HG03095 (cell line): ENCODE measurements around the gene UBTFL1.
"Not testable (repeated sequence)": the region's sequence is repeated elsewhere in the genome, so short reads cannot be mapped to it uniquely, and the experiment has no call there.

Experiments used
- ATAC-seq: cut with Tn5 transposase; IDR thresholded peaks from one replicate; pipeline ENCODE4 v1.9.1; 2021; ENCODE audit warnings: moderate library complexity; ENCODE audit not compliant: unreplicated experiment

UBTFL1 gene

GRCh38 chr11:90085650-90086049 lies at the start of gene UBTFL1:
Gene UBTFL1, plus strand, starts transcription at chr11:90085950. Its CDS starts 0 bp downstream, at chr11:90085950.
- ATAC-seq, result not testable (repeated sequence)

GRCh38 chr11:90051591-90052209 lies 34.0 kb upstream of the UBTFL1 start:
- ATAC-seq, result not testable (repeated sequence)

- ATAC-seq, result not testable (repeated sequence)
Measured at GRCh38 chr11:90052311-90052710, 33.4 kb upstream of the UBTFL1 start.

DNA sequence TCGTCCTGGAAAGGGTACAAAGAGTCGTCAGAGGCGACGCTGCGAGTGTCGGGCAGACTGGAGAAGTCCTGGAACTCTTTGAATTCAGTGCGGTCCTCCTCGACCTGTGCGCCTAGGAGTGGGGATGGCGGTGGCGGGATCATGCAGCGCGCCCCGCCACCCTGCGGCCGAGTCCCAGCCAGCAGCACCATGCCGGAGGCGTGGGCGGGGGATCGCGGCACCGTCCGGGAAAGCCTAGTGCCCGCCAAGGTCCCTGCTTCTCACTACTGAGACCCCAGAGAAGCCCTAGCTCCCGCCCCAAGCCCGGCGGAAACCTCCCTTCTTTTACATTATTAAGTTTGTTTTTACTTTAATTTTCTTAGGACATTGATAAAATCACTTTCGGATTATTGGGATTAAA lies 32.2 kb upstream of the UBTFL1 start:
- not testable (repeated sequence) for ATAC-seq

- ATAC-seq, result not testable (repeated sequence)
Measured at GRCh38 chr11:90088731-90089130, 3.0 kb downstream of the UBTFL1 start.

- ATAC-seq, result not testable (repeated sequence)
Measured at GRCh38 chr11:90095230-90095924, 9.6 kb downstream of the UBTFL1 start.

- ATAC-seq, result not testable (repeated sequence)
Measured at GRCh38 chr11:90098261-90098660, 12.5 kb downstream of the UBTFL1 start.

- ATAC-seq, result no peak
Measured at GRCh38 chr11:90100431-90100830, 14.7 kb downstream of the UBTFL1 start.

DNA sequence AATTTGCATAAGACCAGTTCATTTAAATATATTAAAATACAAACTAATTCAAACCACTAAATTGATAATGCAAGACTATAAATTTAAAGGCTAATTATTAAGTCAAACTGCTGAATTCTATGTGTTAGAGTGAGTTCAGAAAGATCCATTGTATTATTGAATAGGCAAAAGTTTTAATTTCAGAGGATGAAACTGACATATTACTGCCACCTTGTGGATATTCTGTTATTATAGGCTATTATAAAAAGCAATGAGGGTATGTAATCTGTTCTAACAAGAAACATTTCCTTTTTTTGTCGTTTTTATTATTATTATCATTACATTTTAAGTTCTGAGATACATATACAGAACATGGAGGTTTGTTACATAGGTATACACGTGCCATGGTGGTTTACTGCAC lies 27.8 kb downstream of the UBTFL1 start:
- no peak for ATAC-seq

DNA sequence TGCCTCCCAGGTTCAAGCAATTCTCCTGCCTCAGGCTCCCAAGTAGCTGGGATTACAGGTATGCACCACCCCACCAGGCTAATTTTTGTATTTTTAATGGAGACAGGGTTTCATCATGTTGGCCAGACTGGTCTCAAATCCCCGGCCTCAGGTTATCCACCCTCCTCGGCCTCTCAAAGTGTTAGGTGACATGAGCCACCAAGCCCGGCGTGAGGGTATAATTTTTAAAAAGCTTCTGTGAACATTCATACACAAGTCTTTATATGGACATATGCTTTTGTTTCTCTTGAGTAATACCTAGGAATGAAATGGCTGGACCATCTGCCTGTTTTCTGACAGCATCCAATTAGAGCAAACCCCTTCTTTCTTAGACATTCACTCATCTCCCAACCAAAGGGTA lies 34.4 kb downstream of the UBTFL1 start:
- no peak for ATAC-seq

DNA sequence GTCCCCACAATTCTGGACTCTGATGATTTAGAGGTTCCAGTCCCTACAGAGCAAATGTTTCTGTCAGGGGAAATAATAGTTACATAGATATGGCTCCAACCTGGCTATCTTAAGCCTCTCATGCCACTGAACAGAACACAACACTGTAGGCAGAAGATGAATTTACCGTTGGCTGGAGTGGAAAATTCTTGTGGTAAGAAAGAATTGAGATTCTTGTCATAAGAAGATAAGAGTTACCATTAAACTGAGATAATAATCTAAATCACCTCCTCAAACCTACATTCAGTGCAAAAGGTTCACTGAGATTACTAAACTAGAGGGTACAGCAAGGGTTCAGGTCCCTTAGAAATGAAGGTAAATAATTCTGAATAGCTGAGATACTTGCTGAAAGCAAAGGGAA lies 38.6 kb downstream of the UBTFL1 start:
- ATAC-seq, result no peak

GRCh38 chr11:90124946-90125345 lies 39.2 kb downstream of the UBTFL1 start:
- no peak for ATAC-seq

GRCh38 chr11:90133560-90134477 lies 48.1 kb downstream of the UBTFL1 start:
- no peak for ATAC-seq

GRCh38 chr11:90134478-90135003 lies 48.8 kb downstream of the UBTFL1 start, which contains the start of gene NAALAD2:
Gene NAALAD2, plus strand, starts transcription at chr11:90134663. Its CDS starts 96 bp downstream, at chr11:90134759.
- ATAC-seq, result no peak

DNA sequence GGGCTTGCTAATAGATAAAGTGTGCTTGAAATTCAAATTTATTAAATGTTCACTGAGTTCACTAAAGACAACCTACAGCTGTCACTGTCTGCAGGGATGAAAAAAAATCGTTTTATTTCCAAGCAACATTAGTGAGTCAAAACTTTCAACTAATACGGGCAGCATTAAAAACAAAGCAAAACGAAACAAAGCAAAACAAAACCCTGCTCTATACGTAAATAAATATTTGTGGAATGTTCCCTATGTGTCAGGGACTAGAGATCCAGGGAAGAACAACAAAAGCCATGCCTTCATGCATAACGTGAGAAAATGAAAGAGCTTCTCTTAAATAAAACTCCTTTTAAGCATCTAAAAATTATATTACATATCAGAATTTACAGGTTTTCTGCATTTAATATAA lies 49.3 kb downstream of the UBTFL1 start:
- no peak for ATAC-seq
